Smooth muscle cell (in vitro differentiated cells): ENCODE data around the gene PCSK5. TPM values are rescaled to one million over a fixed set of nuclear protein-coding genes. Genes with fewer than 3 reads are reported as not detected.

Experiments used
- DNase-seq: peaks from one replicate; lab custom pipeline; 2025; ENCODE audit not compliant: unreplicated experiment; lab: John Stamatoyannopoulos, UW
- H2AFZ ChIP-seq: fragments of 200-600 bp; sonication (generic); 2 replicates; pipeline ENCODE4 v1.6.0; 2016; ENCODE audit warnings: antibody characterized with exemption, low read depth, mild to moderate bottlenecking
- H3F3A ChIP-seq: fragments of 200-600 bp; sonication (generic); 2 replicates; pipeline ENCODE4 v1.6.0; 2017; ENCODE audit warnings: antibody characterized with exemption, low read depth
- H3K27ac ChIP-seq: fragments of 200-600 bp; sonication (generic); 2 replicates; pipeline ENCODE4 v1.5.1; 2016; ENCODE audit warnings: low read depth, mild to moderate bottlenecking
- H3K27me3 ChIP-seq: fragments of 200-600 bp; sonication (generic); 2 replicates; pipeline ENCODE4 v1.6.1; 2016; ENCODE audit warnings: low read depth, mild to moderate bottlenecking
- H3K36me3 ChIP-seq: fragments of 200-600 bp; sonication (generic); 2 replicates; pipeline ENCODE4 v1.5.1; 2016; ENCODE audit warnings: low read depth
- H3K4me1 ChIP-seq: fragments of 200-600 bp; sonication (generic); 2 replicates; pipeline ENCODE4 v1.5.1; 2016; ENCODE audit warnings: low read depth
- H3K4me2 ChIP-seq: fragments of 200-600 bp; sonication (generic); 2 replicates; pipeline ENCODE4 v1.6.0; 2016; ENCODE audit warnings: mild to moderate bottlenecking
- H3K4me3 ChIP-seq: fragments of 200-600 bp; sonication (generic); 2 replicates; pipeline ENCODE4 v1.5.1; 2016; ENCODE audit warnings: mild to moderate bottlenecking
- H3K79me2 ChIP-seq: fragments of 200-600 bp; sonication (generic); 2 replicates; pipeline ENCODE4 v1.6.0; 2016; ENCODE audit warnings: low read depth, mild to moderate bottlenecking
- H3K9ac ChIP-seq: fragments of 200-600 bp; sonication (generic); 2 replicates; pipeline ENCODE4 v1.6.0; 2016; ENCODE audit warnings: low read depth
- H3K9me3 ChIP-seq: fragments of 200-600 bp; sonication (generic); replicated peaks from 2 replicates; pipeline ENCODE4 v1.5.1; 2016; ENCODE audit warnings: low read depth
- H4K20me1 ChIP-seq: fragments of 200-600 bp; sonication (generic); 2 replicates; pipeline ENCODE4 v1.6.0; 2016; ENCODE audit warnings: low read depth
- CTCF ChIP-seq: fragments of 200-600 bp; sonication (generic); IDR thresholded peaks from 2 replicates; pipeline ENCODE4 v1.5.1; 2017; ENCODE audit warnings: borderline replicate concordance, mild to moderate bottlenecking, antibody characterized with exemption; ENCODE audit not compliant: insufficient read depth, poor library complexity, severe bottlenecking
- WGBS: methylation state at CpG from one replicate; pipeline ENCODE4 v1.1.7; 2016; ENCODE audit warnings: low lambda C conversion rate; 5-methylcytosine and 5-hydroxymethylcytosine counted together
- polyA plus RNA-seq: library from polyadenylated mRNA; unstranded; fragments of >200 nt; fragmentation: Nextera tagmentation; extraction: Ambion mirVana; gene quantifications from 2 replicates; pipeline ENCODE4 v1.2.1, GENCODE V29; 2016
- total RNA-seq: library from RNA; depleted of rRNA; stranded (reverse); fragments of >200 nt; gene quantifications from 2 replicates; pipeline ENCODE4 v1.2.3, GENCODE V29; 2014

The PCSK5 gene
- total and polyA plus RNA-seq, 2 experiments from 2014 or later = 2.3 to 2.8 TPM

- Histone ChIP-seq H3K4me2 (no peak overlapping the region), H3K4me3 (no peak overlapping the region), H3K27me3 (no peaks in the 10 kb centered on the region), H3K79me2 (no peaks in the 10 kb centered on the region), H2AFZ (no peak overlapping the region), H3K4me1 (peaks cover 14% of the 10 kb centered on the region), H3K27ac (no peak overlapping the region), H4K20me1 (no peaks in the 10 kb centered on the region), H3K9me3 (no peaks in the 10 kb centered on the region), H3K9ac (no peak overlapping the region), H3F3A (no peaks in the 10 kb centered on the region), H3K36me3 (no peaks in the 10 kb centered on the region)
- WGBS = 96% methylated on average over 4 of the region's 4 CpGs
- DNase-seq = no peak
- TF ChIP-seq CTCF = no peak
Measured at GRCh38 chr9:75964427-75964826, 74.0 kb downstream of the PCSK5 start.

- H3K4me1 ChIP-seq = peaks cover 6% of the 10 kb centered on the region
- TF ChIP-seq CTCF = no peak
- H3K9ac ChIP-seq = no peak overlapping the region
- H3K27ac ChIP-seq = no peak overlapping the region
- no peaks in the 10 kb centered on the region for H3K9me3 ChIP-seq
- no peak overlapping the region for H2AFZ ChIP-seq
- no peak overlapping the region for H3K4me3 ChIP-seq
- no peaks in the 10 kb centered on the region for H4K20me1 ChIP-seq
- H3K27me3 ChIP-seq = no peaks in the 10 kb centered on the region
- no peaks in the 10 kb centered on the region for H3K79me2 ChIP-seq
- H3K4me2 ChIP-seq = no peak overlapping the region
- WGBS = 90% methylated on average over 4 of the region's 4 CpGs
- H3F3A ChIP-seq = no peaks in the 10 kb centered on the region
- H3K36me3 ChIP-seq = no peaks in the 10 kb centered on the region
- no peak for DNase-seq
Measured at GRCh38 chr9:75965231-75965630, 74.8 kb downstream of the PCSK5 start.

- H3K9me3 ChIP-seq = no peaks in the 10 kb centered on the region
- DNase-seq = no peak
- H3K79me2 ChIP-seq = no peaks in the 10 kb centered on the region
- H3K9ac ChIP-seq = no peak overlapping the region
- TF ChIP-seq CTCF = no peak
- no peak overlapping the region for H2AFZ ChIP-seq
- no peaks in the 10 kb centered on the region for H3K27me3 ChIP-seq
- H3F3A ChIP-seq = no peaks in the 10 kb centered on the region
- no peaks in the 10 kb centered on the region for H3K36me3 ChIP-seq
- H3K27ac ChIP-seq = no peak overlapping the region
- H3K4me2 ChIP-seq = no peak overlapping the region
- H3K4me3 ChIP-seq = no peak overlapping the region
- H3K4me1 ChIP-seq = no peaks in the 10 kb centered on the region
- no peaks in the 10 kb centered on the region for H4K20me1 ChIP-seq
- 96% methylated on average over 7 of the region's 7 CpGs for WGBS
Measured at GRCh38 chr9:75967556-75967955, 77.1 kb downstream of the PCSK5 start.

GRCh38 chr9:75974016-75974766, 83.7 kb downstream of the PCSK5 start:
- DNase-seq = no peak
- Histone ChIP-seq H2AFZ (no peak overlapping the region), H3K36me3 (no peaks in the 10 kb centered on the region), H3K4me3 (no peak overlapping the region), H4K20me1 (no peaks in the 10 kb centered on the region), H3K4me2 (no peak overlapping the region), H3K4me1 (no peaks in the 10 kb centered on the region), H3K9ac (no peak overlapping the region), H3F3A (no peaks in the 10 kb centered on the region), H3K27ac (no peak overlapping the region), H3K79me2 (no peaks in the 10 kb centered on the region), H3K9me3 (no peaks in the 10 kb centered on the region), H3K27me3 (no peaks in the 10 kb centered on the region)
- 89% methylated on average over 16 of the region's 16 CpGs for WGBS
- no peak for TF ChIP-seq CTCF
